Measurements from ENCODE around the gene RAB19.

Gene RAB19

DNA sequence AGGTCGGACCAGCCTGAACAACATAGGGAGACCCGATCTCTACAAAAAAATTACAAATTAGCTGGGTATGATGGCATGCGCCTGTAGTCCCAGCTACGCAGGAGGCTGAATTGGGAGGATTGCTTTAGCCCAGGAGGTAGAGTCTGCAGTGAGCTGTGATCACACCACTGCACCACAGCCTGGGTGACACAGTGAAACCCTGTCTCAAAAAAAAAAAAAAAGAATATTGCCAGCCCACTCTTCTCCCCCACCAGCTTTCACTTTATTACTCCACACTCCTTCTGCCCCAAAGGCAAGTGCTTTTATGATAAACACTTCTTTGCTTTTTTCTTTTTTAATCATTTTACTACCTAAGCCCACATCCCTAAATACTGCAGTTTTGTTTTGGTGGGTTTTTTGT is 14.8 kb downstream of the RAB19 start:
- no peak overlapping the region for H3K4me3 ChIP-seq (ENCODE audit: control insufficient read depth, low read depth, low read length)
- no peak for DNase-seq (ENCODE audit: low read depth)
- TF ChIP-seq CTCF (conservative IDR thresholded peaks at IDR 0.05; ENCODE audit: control insufficient read depth, insufficient read depth, low read depth, low read length) = no peak

GRCh38 chr7:140421521-140421920 is 17.7 kb downstream of the RAB19 start:
- no peak for TF ChIP-seq CTCF (conservative IDR thresholded peaks at IDR 0.05; ENCODE audit: control insufficient read depth, insufficient read depth, low read depth, low read length)

GRCh38 chr7:140423501-140423900 is 19.6 kb downstream of the RAB19 start:
- no peak overlapping the region for H3K4me3 ChIP-seq (ENCODE audit: control insufficient read depth, low read depth, low read length)
- DNase-seq (ENCODE audit: low read depth) = no peak
- TF ChIP-seq CTCF (conservative IDR thresholded peaks at IDR 0.05; ENCODE audit: control insufficient read depth, insufficient read depth, low read depth, low read length) = no peak

More at GRCh38 chr7:140421521-140421920, 17.7 kb downstream of the RAB19 start:
- no peak for DNase-seq (ENCODE audit: low read depth)
- no peak overlapping the region for H3K4me3 ChIP-seq (ENCODE audit: control insufficient read depth, low read depth, low read length)

DNA sequence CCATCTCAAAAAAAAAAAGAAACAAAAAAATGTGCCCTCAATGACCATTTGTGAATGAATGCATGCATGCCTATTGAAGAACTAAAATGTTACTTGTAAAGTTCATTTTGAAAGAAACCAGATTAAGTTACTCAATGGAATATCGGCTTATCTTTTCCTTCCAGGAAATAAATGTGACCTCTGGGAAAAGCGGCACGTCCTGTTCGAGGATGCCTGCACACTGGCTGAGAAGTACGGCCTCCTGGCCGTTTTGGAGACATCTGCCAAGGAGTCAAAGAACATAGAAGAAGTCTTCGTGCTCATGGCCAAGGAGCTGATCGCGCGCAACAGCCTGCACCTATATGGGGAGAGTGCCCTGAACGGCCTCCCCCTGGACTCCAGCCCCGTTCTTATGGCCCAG is 21.9 kb downstream of the RAB19 start:
- no peak for DNase-seq (ENCODE audit: low read depth)
- no peak overlapping the region for H3K4me3 ChIP-seq (ENCODE audit: control insufficient read depth, low read depth, low read length)
- TF ChIP-seq CTCF (conservative IDR thresholded peaks at IDR 0.05; ENCODE audit: control insufficient read depth, insufficient read depth, low read depth, low read length) = no peak

GRCh38 chr7:140426130-140426529 is 22.3 kb downstream of the RAB19 start:
- no peak overlapping the region for H3K4me3 ChIP-seq (ENCODE audit: control insufficient read depth, low read depth, low read length)
- DNase-seq (ENCODE audit: low read depth) = no peak
- no peak for TF ChIP-seq CTCF (conservative IDR thresholded peaks at IDR 0.05; ENCODE audit: control insufficient read depth, insufficient read depth, low read depth, low read length)

- no peak for DNase-seq (ENCODE audit: low read depth)
- H3K4me3 ChIP-seq (ENCODE audit: control insufficient read depth, low read depth, low read length) = no peak overlapping the region
- TF ChIP-seq CTCF (conservative IDR thresholded peaks at IDR 0.05; ENCODE audit: control insufficient read depth, insufficient read depth, low read depth, low read length) = no peak
Observed at GRCh38 chr7:140433396-140433795, 29.5 kb downstream of the RAB19 start.

DNA sequence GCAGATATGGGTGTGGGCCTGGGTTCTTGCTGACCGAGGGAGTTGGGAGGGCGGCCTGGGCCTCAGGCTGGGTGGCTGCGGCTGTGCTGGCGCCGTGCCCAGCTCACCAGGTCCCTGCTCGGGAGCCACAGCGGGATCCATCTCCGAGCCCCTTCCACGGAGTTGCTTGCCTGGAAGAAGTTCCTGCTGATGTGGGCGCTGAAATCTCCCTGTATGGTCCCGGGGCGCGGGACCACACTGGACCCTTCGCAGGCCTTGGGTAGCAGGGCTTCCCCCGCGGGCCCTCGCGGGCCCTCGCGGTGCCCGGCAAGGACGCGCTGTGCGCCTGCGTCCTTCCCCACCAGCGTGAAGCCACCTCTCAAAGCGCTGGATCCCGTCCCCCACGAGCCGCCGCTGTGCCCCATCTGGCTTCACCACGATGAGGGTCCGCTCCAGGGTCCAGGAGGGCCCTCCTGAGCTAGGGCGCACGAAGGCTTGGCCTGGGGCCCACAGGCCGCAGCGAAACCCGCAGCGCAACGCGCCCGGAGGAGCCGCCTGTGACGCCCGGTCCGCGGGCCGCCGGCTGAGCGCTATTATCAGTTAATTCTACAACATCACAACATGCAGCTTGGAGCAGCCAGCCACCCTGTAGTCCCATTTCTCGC is 31.5 kb downstream of the RAB19 start:
- no peak for DNase-seq (ENCODE audit: low read depth)
- TF ChIP-seq CTCF (conservative IDR thresholded peaks at IDR 0.05; ENCODE audit: control insufficient read depth, insufficient read depth, low read depth, low read length) = no peak

More for the DNA sequence above, 31.5 kb downstream of the RAB19 start:
- no peak overlapping the region for H3K4me3 ChIP-seq (ENCODE audit: control insufficient read depth, low read depth, low read length)

Measured in fibroblast of mammary gland (primary cell).